Ascending aorta (tissue), 2 donors: Measurements from ENCODE around the gene TIRAP. TPM values are rescaled to one million over a fixed set of nuclear protein-coding genes. Genes with fewer than 3 reads are reported as not detected.
A peak's percentile ranks its signal among the peaks of the same experiment; 100 is the strongest.

Source experiments
- DNase-seq, 2 donors: peaks; one replicate each; pipeline ENCODE4 v3.0.0-alpha.2; 2019; ENCODE audit warnings: low spot score in 2 of 2
- H3K27ac ChIP-seq, 2 donors: fragments of 200-600 bp; sonication (generic); one replicate each; pipeline ENCODE4 v1.5.1; 2016 to 2017; ENCODE audit warnings: mild to moderate bottlenecking in 1 of 2
- H3K27me3 ChIP-seq: fragments of 200-600 bp; sonication (generic); one replicate; pipeline ENCODE4 v1.5.1; 2017
- H3K36me3 ChIP-seq, 2 donors: fragments of 200-600 bp; sonication (generic); one replicate each; pipeline ENCODE4 v1.5.1; 2016
- H3K4me1 ChIP-seq, 2 donors: fragments of 200-600 bp; sonication (generic); one replicate each; pipeline ENCODE4 v1.5.1; 2016 to 2017; ENCODE audit warnings: mild to moderate bottlenecking in 1 of 2
- H3K4me3 ChIP-seq, 2 donors: fragments of 200-600 bp; sonication (generic); one replicate each; pipeline ENCODE4 v1.5.1; 2016 to 2017; ENCODE audit warnings: mild to moderate bottlenecking in 1 of 2
- H3K9me3 ChIP-seq, 2 donors: fragments of 200-600 bp; sonication (generic); one replicate each; pipeline ENCODE4 v1.5.1; 2016
- intact Hi-C: fragments of 100-400 bp; cut with DNase I; formaldehyde crosslinking; loops from one replicate; pipeline ENCODE4 v1.15.1; 2023
- total RNA-seq: library from RNA; depleted of rRNA; stranded (reverse); fragments of >200 nt; gene quantifications from one replicate; pipeline ENCODE4 v1.1.0, GENCODE V29; 2016
- TF ChIP-seq, protein P1 (sequence below), 3 experiments: fragments of 200-600 bp in 2 of 3; fragments of 450-650 bp in 1 of 3; sonication (generic) in 2 of 3; IDR thresholded peaks; one replicate each; pipeline ENCODE4 v1.5.1; 2016 to 2019; ENCODE audit warnings: antibody characterized with exemption in 3 of 3, mild to moderate bottlenecking in 1 of 3, moderate library complexity in 1 of 3

TIRAP gene
- total RNA-seq, 1 donor from 2014 or later, result 8.7 TPM

DNA sequence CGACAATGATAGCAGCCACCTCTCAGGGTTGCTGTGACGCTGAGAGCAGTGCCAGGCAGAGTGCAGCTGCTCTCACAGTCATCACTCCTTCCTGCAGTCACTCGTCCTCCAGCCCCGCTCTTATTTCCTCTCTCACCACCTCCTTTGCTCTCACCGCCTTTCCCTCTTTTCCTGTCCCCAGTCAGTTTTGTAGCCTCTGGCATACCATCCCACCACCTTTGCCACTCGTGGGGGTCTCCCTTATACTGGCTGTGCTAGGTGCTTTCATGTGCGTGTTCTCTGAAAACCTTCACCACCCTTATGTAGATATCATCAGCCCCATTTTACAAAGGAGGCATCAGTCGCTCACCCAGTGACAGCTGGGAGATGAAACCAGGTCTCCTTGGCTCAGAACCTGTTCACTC is 53.2 kb downstream of the TIRAP start:
- H3K27me3 ChIP-seq, result no peaks in the 10 kb centered on the region
- no peaks in the 10 kb centered on the region for H3K9me3 ChIP-seq
- no peaks in the 10 kb centered on the region for H3K4me1 ChIP-seq
- no peak for DNase-seq
- intact Hi-C loops, result no loop called here
- TF ChIP-seq, protein P1, sequence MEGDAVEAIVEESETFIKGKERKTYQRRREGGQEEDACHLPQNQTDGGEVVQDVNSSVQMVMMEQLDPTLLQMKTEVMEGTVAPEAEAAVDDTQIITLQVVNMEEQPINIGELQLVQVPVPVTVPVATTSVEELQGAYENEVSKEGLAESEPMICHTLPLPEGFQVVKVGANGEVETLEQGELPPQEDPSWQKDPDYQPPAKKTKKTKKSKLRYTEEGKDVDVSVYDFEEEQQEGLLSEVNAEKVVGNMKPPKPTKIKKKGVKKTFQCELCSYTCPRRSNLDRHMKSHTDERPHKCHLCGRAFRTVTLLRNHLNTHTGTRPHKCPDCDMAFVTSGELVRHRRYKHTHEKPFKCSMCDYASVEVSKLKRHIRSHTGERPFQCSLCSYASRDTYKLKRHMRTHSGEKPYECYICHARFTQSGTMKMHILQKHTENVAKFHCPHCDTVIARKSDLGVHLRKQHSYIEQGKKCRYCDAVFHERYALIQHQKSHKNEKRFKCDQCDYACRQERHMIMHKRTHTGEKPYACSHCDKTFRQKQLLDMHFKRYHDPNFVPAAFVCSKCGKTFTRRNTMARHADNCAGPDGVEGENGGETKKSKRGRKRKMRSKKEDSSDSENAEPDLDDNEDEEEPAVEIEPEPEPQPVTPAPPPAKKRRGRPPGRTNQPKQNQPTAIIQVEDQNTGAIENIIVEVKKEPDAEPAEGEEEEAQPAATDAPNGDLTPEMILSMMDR (IDR thresholded peaks at IDR 0.05), result no peak
- H3K27ac ChIP-seq, result no peak overlapping the region
- H3K4me3 ChIP-seq, result no peak overlapping the region
- H3K36me3 ChIP-seq, result peaks cover 21 to 39% of the 10 kb centered on the region in 2 donors

DNA sequence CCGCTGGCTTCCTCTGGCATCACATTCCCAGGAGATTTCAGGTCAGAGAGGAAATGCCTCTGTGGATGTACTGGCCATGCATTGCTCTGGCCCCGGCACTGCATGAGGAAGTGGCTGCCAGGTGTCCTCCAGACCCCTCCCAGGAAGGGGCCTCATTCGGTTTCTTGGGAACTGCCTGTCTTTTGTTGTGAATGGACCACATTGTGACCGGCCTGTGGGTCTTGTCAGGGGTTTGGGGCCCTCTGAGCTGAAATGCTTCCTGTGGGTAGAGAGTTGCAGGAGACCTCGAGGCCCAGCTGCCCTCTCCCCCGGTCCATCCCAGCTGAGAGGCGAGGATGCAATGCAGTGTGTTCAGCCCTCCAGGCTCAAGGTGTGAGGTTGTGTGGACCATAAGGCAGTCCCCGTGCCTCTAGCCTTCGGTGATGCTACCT is 53.8 kb downstream of the TIRAP start:
- Histone ChIP-seq H3K4me3 (no peak overlapping the region), H3K36me3 (peaks cover 16 to 34% of the 10 kb centered on the region in 2 donors), H3K4me1 (no peaks in the 10 kb centered on the region), H3K9me3 (no peaks in the 10 kb centered on the region), H3K27me3 (no peaks in the 10 kb centered on the region), H3K27ac (no peak overlapping the region)
- intact Hi-C loops, result no loop called here
- TF ChIP-seq, protein P1 (IDR thresholded peaks at IDR 0.05), result no peak
- DNase-seq, result no peak

DNA sequence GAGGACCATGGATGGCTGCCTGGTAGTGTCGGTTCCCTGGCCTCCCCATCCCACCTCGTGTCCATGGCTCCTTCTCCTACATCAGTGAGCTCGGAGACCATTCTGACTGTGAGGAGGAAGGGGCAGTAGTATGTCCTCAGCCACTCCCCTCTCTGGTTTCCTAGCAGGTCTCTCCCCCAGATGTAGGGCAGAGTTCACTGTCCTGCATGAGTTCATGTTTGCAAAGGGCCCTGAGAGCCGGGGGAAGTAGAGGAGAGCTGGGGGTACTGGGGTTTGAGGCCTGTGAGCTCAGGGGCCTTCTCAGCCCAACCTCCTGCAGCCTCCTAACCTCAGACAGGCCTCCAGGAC is 54.2 kb downstream of the TIRAP start:
- no peaks in the 10 kb centered on the region for H3K27me3 ChIP-seq
- H3K4me1 ChIP-seq, result no peaks in the 10 kb centered on the region
- peaks cover 14 to 31% of the 10 kb centered on the region in 2 donors for H3K36me3 ChIP-seq
- no peak overlapping the region for H3K27ac ChIP-seq
- intact Hi-C loops, result no loop called here
- no peak overlapping the region for H3K4me3 ChIP-seq
- peak in 1 of 2 donors; percentile 34 for DNase-seq
- TF ChIP-seq, protein P1 (IDR thresholded peaks at IDR 0.05), result no peak
- H3K9me3 ChIP-seq, result no peaks in the 10 kb centered on the region

DNA sequence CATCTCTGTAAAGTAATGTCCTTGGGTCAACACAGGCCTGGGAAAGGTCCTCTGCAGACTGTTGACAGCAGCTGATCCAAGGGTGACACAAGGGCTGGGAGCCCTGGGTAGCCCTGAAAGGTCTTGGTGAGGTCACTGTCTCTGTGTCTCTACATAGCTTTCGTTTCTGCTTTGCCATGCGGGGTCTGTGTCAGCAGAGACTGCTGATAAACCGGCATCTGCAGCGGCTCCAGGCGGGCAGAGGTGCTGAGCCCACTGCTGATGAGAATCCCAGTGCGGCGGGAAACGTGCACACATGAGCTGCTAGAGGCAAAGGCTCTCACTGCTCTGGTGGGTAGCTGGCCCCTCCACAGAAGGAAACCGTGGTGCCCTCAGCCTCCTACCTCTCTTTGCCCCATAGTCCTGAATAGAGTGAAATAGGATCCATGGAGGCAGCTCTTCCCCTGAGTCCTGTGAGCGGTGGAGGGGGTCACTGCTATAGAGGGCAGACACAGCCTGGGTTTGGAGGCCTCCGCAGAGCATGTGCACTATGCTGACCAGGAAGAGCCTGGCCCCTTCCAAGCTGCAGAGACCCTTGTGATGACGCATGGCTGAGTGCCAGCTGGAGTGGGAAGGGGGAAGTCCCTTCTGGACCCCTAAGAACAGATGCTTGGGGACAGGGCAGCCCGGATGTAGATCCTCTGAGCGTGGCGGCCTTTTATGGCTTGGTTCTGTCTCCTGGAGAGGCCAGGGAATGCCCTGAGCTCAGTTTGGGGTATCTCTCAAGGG is 54.8 kb downstream of the TIRAP start:
- Histone ChIP-seq H3K36me3 (peaks cover 17 to 33% of the 10 kb centered on the region in 2 donors), H3K27ac (no peak overlapping the region), H3K9me3 (no peaks in the 10 kb centered on the region), H3K4me1 (no peaks in the 10 kb centered on the region), H3K4me3 (no peak overlapping the region), H3K27me3 (no peaks in the 10 kb centered on the region)
- TF ChIP-seq, protein P1 (IDR thresholded peaks at IDR 0.05), result no peak
- DNase-seq, result peak in 1 of 2 donors; percentile 62
- intact Hi-C loops, result no loop called here

DNA sequence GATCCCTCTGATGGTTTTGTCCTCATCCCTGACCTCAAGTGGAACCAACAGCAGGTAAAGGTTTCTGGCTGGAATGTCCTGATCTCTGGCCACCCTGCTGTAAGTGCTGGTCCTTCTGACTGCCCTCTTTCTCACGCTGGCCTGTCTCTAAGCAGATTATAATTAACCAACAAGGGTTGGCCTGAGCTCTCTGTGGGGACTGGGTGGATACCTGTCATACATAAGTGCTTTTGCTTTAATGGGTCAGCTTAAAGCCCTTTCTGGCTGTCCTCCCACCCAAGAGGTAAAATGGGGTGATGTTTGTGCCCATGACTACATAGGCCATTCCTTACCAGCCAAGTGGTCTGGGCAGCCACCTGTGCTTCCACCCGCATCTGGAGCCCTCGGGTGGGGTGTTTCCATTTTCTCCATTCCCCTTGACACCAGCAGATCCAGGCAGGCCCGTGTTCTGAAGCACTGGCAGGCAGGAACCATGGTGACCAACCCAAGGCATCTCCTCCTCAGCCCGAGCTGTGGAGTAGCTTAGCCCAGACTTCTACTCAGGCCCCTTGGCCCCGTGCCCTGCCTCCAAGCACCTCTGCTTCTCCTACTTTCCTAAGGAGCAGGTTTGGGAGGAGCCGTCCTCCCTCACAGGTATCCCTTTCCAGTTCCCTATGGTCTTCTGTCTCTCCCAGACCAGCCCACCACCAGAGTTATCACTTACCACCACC is 55.6 kb downstream of the TIRAP start:
- TF ChIP-seq, protein P1 (IDR thresholded peaks at IDR 0.05), result no peak
- Histone ChIP-seq H3K27ac (no peak overlapping the region), H3K27me3 (no peaks in the 10 kb centered on the region), H3K4me1 (no peaks in the 10 kb centered on the region), H3K36me3 (peaks cover 23 to 37% of the 10 kb centered on the region in 2 donors), H3K4me3 (no peak overlapping the region), H3K9me3 (no peaks in the 10 kb centered on the region)
- intact Hi-C loops, result no loop called here
- DNase-seq, result peak in 1 of 2 donors; percentile 31
